Measurements from ENCODE around the gene CIT.

GRCh38 chr12:119729871-119730270, 147.2 kb downstream of the CIT start:
- TF ChIP-seq EZH2 (IDR thresholded peaks at IDR 0.05; ENCODE audit: borderline replicate concordance, low read length) (no peak), CTCF (conservative IDR thresholded peaks at IDR 0.05 in 1 of 2, IDR thresholded peaks at IDR 0.05 in 1 of 2; ENCODE audit: extremely low read depth in 1 of 2, insufficient read depth in 1 of 2, low read depth in 1 of 2, low read length in 2 of 2) (no peak)
